Endothelial cell of umbilical vein (primary cell): Measurements from ENCODE around the gene C11orf21. TPM values are rescaled to one million over a fixed set of nuclear protein-coding genes. Genes with fewer than 3 reads are reported as not detected.

ENCODE experiments used
- BruUV-seq: library from RNA; stranded (reverse); fragments of 400-500 nt; replicated peaks from 2 replicates; lab custom pipeline; 2021; lab: Mats Ljungman, UMichigan
- CTCF ChIA-PET: fragments of 300-600, 350-600 bp; sonication (Branson Sonifier 250); formaldehyde crosslinking; loops from one replicate; lab custom pipeline; 2021; ENCODE audit warnings: antibody characterized with exemption, inconsistent platforms; lab: Charles Lee
- POLR2A ChIA-PET: fragments of 300-600, 350-600 bp; sonication (Branson Sonifier 250); formaldehyde crosslinking; loops from one replicate; lab custom pipeline; 2021; ENCODE audit warnings: antibody characterized with exemption, inconsistent platforms; lab: Charles Lee
- DNase-seq: peaks from one replicate; pipeline ENCODE4 v3.0.0-alpha.2; 2011; ENCODE audit warnings: low read depth, low spot score
- FAIRE-seq: peaks from 2 replicates; lab custom pipeline; 2011; peaks lifted over from hg19 to GRCh38; lab: Jason Lieb, UNC
- H2AFZ ChIP-seq: 2 replicates; pipeline ENCODE4 v1.6.0; 2012; ENCODE audit warnings: low read depth, low read length, control low read depth, inconsistent platforms
- H3K27ac ChIP-seq: 2 replicates; pipeline ENCODE4 v1.5.1; 2011; ENCODE audit warnings: low read depth, mild to moderate bottlenecking, control low read depth, low read length, moderate library complexity; ENCODE audit not compliant: insufficient read depth
- H3K27me3 ChIP-seq, 2 experiments: 2 replicates each; pipeline versions ENCODE4 v1.6.0 to v1.6.1; 2011; ENCODE audit warnings: low read length in 2 of 2, mixed read lengths in 1 of 2; ENCODE audit not compliant: control insufficient read depth in 2 of 2, insufficient read depth in 2 of 2
- H3K36me3 ChIP-seq, 2 experiments: 2 replicates in 1 of 2; 3 replicates in 1 of 2; pipeline ENCODE4 v1.5.1; 2011; ENCODE audit warnings: low read length in 2 of 2, mild to moderate bottlenecking in 1 of 2, moderate library complexity in 1 of 2; ENCODE audit not compliant: control insufficient read depth in 2 of 2, insufficient read depth in 2 of 2; ENCODE audit errors: extremely low read depth in 1 of 2
- H3K4me1 ChIP-seq: 3 replicates; pipeline ENCODE4 v1.5.1; 2011; ENCODE audit warnings: mild to moderate bottlenecking, low read length; ENCODE audit not compliant: control insufficient read depth, insufficient read depth; ENCODE audit errors: extremely low read depth
- H3K4me2 ChIP-seq: 2 replicates; pipeline ENCODE4 v1.6.1; 2011; ENCODE audit warnings: low read length, control low read depth, mixed read lengths; ENCODE audit not compliant: insufficient read depth
- H3K4me3 ChIP-seq, 3 experiments: fragments of 200-600 bp in 1 of 3; sonication (generic), shearing (Covaris generic) in 1 of 3; replicated peaks in 1 of 3; 2 replicates each; pipeline ENCODE4 v1.5.1; 2011 to 2016; ENCODE audit warnings: control low read depth in 3 of 3, low read length in 3 of 3, mild to moderate bottlenecking in 2 of 3, inconsistent platforms in 1 of 3, low read depth in 1 of 3, moderate library complexity in 1 of 3; ENCODE audit not compliant: insufficient read depth in 1 of 3
- H3K79me2 ChIP-seq: 2 replicates; pipeline ENCODE4 v1.6.0; 2012; ENCODE audit warnings: low read length, inconsistent platforms; ENCODE audit not compliant: control insufficient read depth, insufficient read depth
- H3K9ac ChIP-seq: replicated peaks from 2 replicates; pipeline ENCODE3; 2011; ENCODE audit warnings: low read length, control low read depth; ENCODE audit not compliant: insufficient read depth; ENCODE audit errors: extremely low read depth
- H3K9me1 ChIP-seq: replicated peaks from 3 replicates; pipeline ENCODE4 v1.6.0; 2011; ENCODE audit warnings: mild to moderate bottlenecking, low read length; ENCODE audit not compliant: control insufficient read depth, insufficient read depth; ENCODE audit errors: extremely low read depth
- H3K9me3 ChIP-seq: replicated peaks from 2 replicates; pipeline ENCODE4 v1.5.1; 2012; ENCODE audit warnings: low read length, inconsistent platforms; ENCODE audit not compliant: control insufficient read depth, insufficient read depth
- H4K20me1 ChIP-seq: replicated peaks from 2 replicates; pipeline ENCODE3; 2011; ENCODE audit warnings: mild to moderate bottlenecking, low read length; ENCODE audit not compliant: control insufficient read depth, insufficient read depth; ENCODE audit errors: extremely low read depth
- CTCF ChIP-seq, 2 donors: IDR thresholded peaks; 1 replicate in 1 of 2; 2 replicates in 1 of 2; pipeline ENCODE4 v1.5.1; 2011; ENCODE audit warnings: low read length in 2 of 2, mild to moderate bottlenecking in 2 of 2, moderate library complexity in 2 of 2, control low read depth in 1 of 2, inconsistent platforms in 1 of 2, low read depth in 1 of 2; ENCODE audit not compliant: insufficient read depth in 1 of 2; ENCODE audit errors: extremely low read depth in 1 of 2
- EZH2 ChIP-seq: IDR thresholded peaks from 2 replicates; pipeline ENCODE4 v1.6.1; 2012; ENCODE audit warnings: borderline replicate concordance, low read depth, mild to moderate bottlenecking, moderate library complexity, low read length, inconsistent platforms; ENCODE audit not compliant: severe bottlenecking
- FOS ChIP-seq: IDR thresholded peaks from 2 replicates; pipeline ENCODE4 v1.6.1; 2011; ENCODE audit warnings: mild to moderate bottlenecking, low read length, moderate library complexity, borderline replicate concordance; ENCODE audit not compliant: insufficient read depth
- GATA2 ChIP-seq: IDR thresholded peaks from 2 replicates; pipeline ENCODE4 v1.7.0; 2011; ENCODE audit warnings: low read depth, mild to moderate bottlenecking, moderate library complexity, mixed read lengths, low read length; ENCODE audit not compliant: insufficient read length, insufficient read depth
- JUN ChIP-seq: IDR thresholded peaks from 2 replicates; pipeline ENCODE4 v1.6.1; 2011; ENCODE audit warnings: borderline replicate concordance, low read depth; ENCODE audit not compliant: insufficient read length, insufficient read depth
- MAX ChIP-seq: IDR thresholded peaks from 2 replicates; pipeline ENCODE4 v1.6.1; 2011; ENCODE audit not compliant: insufficient read depth, insufficient read length
- MYC ChIP-seq: IDR thresholded peaks from one replicate; pipeline ENCODE4 v1.6.1; 2011; ENCODE audit warnings: mild to moderate bottlenecking, low read depth, low read length
- POLR2A ChIP-seq: IDR thresholded peaks from 2 replicates; pipeline ENCODE4 v1.6.1; 2012; ENCODE audit warnings: low read depth, mild to moderate bottlenecking, control low read depth, low read length
- POLR2AphosphoS5 ChIP-seq: IDR thresholded peaks from 2 replicates; pipeline ENCODE4 v1.6.1; 2012; ENCODE audit warnings: low read depth, mild to moderate bottlenecking, control low read depth, low read length, moderate library complexity; ENCODE audit not compliant: insufficient read depth
- dilution Hi-C: fragments of 300-500 bp; cut with MboI; formaldehyde crosslinking; loops from one replicate; pipeline ENCODE4 v1.15.0; 2019; ENCODE audit warnings: low sequenced_read_pairs; ENCODE audit not compliant: extremely low pct_ligation_motif_present
- intact Hi-C: fragments of 100-400 bp; cut with micrococcal nuclease; formaldehyde crosslinking; loops from one replicate; pipeline ENCODE4 v1.10.0; 2022
- polyA plus RNA-seq, 4 experiments: library from polyadenylated mRNA; depleted of rRNA in 3 of 4; stranded (reverse) in 3 of 4; unstranded in 1 of 4; fragments of >200 nt; gene quantifications; 2 replicates each; pipeline versions ENCODE4 v1.2.1 to v1.2.3, GENCODE V29; 2011 to 2012; ENCODE audit warnings: missing spikeins in 1 of 4
- total RNA-seq: library from RNA; stranded (reverse); gene quantifications from 2 replicates; pipeline ENCODE4 v1.2.3, GENCODE V29; 2021

C11orf21 gene
- total and polyA plus RNA-seq, 2 donors (not counting 3 experiments of a cell fraction or from before 2014, with no cell fraction given) = not detected

GRCh38 chr11:2295971-2296912 lies 5.5 kb downstream of the C11orf21 start:
- H3K9ac ChIP-seq = no peak overlapping the region
- dilution Hi-C loops = no loop called here
- FAIRE-seq (no peak), DNase-seq (no peak)
- no peak overlapping the region for H3K4me2 ChIP-seq
- H2AFZ ChIP-seq = no peak overlapping the region
- H3K9me3 ChIP-seq = no peaks in the 10 kb centered on the region
- H3K27me3 ChIP-seq = no peaks in the 10 kb centered on the region
- H3K4me3 ChIP-seq = no peak overlapping the region
- intact Hi-C loops = no loop called here
- no peak overlapping the region for H3K27ac ChIP-seq
- POLR2A ChIA-PET = interaction anchor here (0.6 kb wide), 1 partner anchor 881 kb away, joined by 3 read pairs; no protein-coding TSS in a partner anchor
- H4K20me1 ChIP-seq = no peaks in the 10 kb centered on the region
- no peak for TF ChIP-seq FOS
- no peaks in the 10 kb centered on the region for H3K9me1 ChIP-seq
- no peaks in the 10 kb centered on the region for H3K4me1 ChIP-seq
- CTCF ChIA-PET = interaction anchor here (1.2 to 1.4 kb wide), 2 partner anchors 121 to 123 kb away, joined by 3 read pairs; no protein-coding TSS in a partner anchor
- no peaks in the 10 kb centered on the region for H3K79me2 ChIP-seq
- no peaks in the 10 kb centered on the region for H3K36me3 ChIP-seq
- BruUV-seq = no TSS peak

- Histone ChIP-seq H3K4me3 (no peak overlapping the region), H3K4me2 (no peak overlapping the region), H3K9me1 (no peaks in the 10 kb centered on the region), H3K36me3 (no peaks in the 10 kb centered on the region), H3K4me1 (no peaks in the 10 kb centered on the region), H3K27ac (no peak overlapping the region), H3K27me3 (no peaks in the 10 kb centered on the region), H3K79me2 (no peaks in the 10 kb centered on the region), H2AFZ (no peak overlapping the region), H4K20me1 (no peaks in the 10 kb centered on the region), H3K9ac (no peak overlapping the region), H3K9me3 (no peaks in the 10 kb centered on the region)
- FAIRE-seq = no peak
- TF ChIP-seq POLR2A = no peak
- no peak for TF ChIP-seq MAX
- TF ChIP-seq GATA2 = no peak
- no peak for TF ChIP-seq CTCF (IDR thresholded peaks at IDR 0.05; ENCODE audit: extremely low read depth in 1 of 2, insufficient read depth in 1 of 2, low read depth in 1 of 2, low read length in 2 of 2)
- no peak for TF ChIP-seq JUN
- TF ChIP-seq POLR2AphosphoS5 = no peak
- no peak for TF ChIP-seq FOS
- no peak for TF ChIP-seq MYC
- no peak for TF ChIP-seq EZH2
- no peak for DNase-seq
- intact Hi-C loops = no loop called here
- BruUV-seq = no TSS peak
- CTCF ChIA-PET = interaction anchor here (1.4 to 1.7 kb wide), 2 partner anchors 10 to 125 kb away, joined by 3 to 5 read pairs; no protein-coding TSS in a partner anchor
- POLR2A ChIA-PET = no interaction called here
- dilution Hi-C loops = no loop called here
Observed at GRCh38 chr11:2294926-2295290, 6.8 kb downstream of the C11orf21 start.
